Mesenchymal stem cell (in vitro differentiated cells and primary cell): ENCODE results near the gene PXMP2.

ENCODE experiments used
- DNase-seq: peaks from one replicate; pipeline ENCODE4 v3.0.0-alpha.2; 2013
- H2AFZ ChIP-seq: one replicate; pipeline ENCODE4 v1.6.1; 2013; ENCODE audit warnings: low read depth, mild to moderate bottlenecking, control low read depth, inconsistent platforms, low read length, moderate library complexity
- H2AK5ac ChIP-seq: 2 replicates; pipeline ENCODE4 v1.6.1; 2013; ENCODE audit warnings: low read length, moderate library complexity, mild to moderate bottlenecking, inconsistent platforms; ENCODE audit not compliant: severe bottlenecking
- H2BK120ac ChIP-seq: one replicate; pipeline ENCODE4 v1.6.1; 2013; ENCODE audit warnings: low read depth, mild to moderate bottlenecking, inconsistent platforms, low read length, moderate library complexity
- H2BK12ac ChIP-seq, 2 experiments: one replicate each; pipeline ENCODE4 v1.6.1; 2013; ENCODE audit warnings: inconsistent platforms in 2 of 2, low read length in 2 of 2, mild to moderate bottlenecking in 2 of 2, moderate library complexity in 2 of 2, control low read depth in 1 of 2
- H2BK15ac ChIP-seq: one replicate; pipeline ENCODE4 v1.6.1; 2013; ENCODE audit warnings: mild to moderate bottlenecking, low read depth, inconsistent platforms; ENCODE audit not compliant: poor library complexity, severe bottlenecking
- H2BK5ac ChIP-seq: 2 replicates; pipeline ENCODE4 v1.6.1; 2013; ENCODE audit warnings: low read depth, mild to moderate bottlenecking, low read length, control low read depth, inconsistent platforms; ENCODE audit not compliant: poor library complexity, severe bottlenecking
- H3K14ac ChIP-seq, 2 experiments: one replicate each; pipeline ENCODE4 v1.6.1; 2013; ENCODE audit warnings: inconsistent platforms in 2 of 2, low read length in 2 of 2, control low read depth in 1 of 2, mild to moderate bottlenecking in 1 of 2, moderate library complexity in 1 of 2
- H3K18ac ChIP-seq, 2 experiments: one replicate each; pipeline ENCODE4 v1.6.1; 2013; ENCODE audit warnings: inconsistent platforms in 2 of 2, low read length in 2 of 2, control low read depth in 1 of 2, low read depth in 1 of 2, mild to moderate bottlenecking in 1 of 2
- H3K23ac ChIP-seq, 2 experiments: one replicate each; pipeline ENCODE4 v1.6.1; 2013; ENCODE audit warnings: inconsistent platforms in 2 of 2, low read length in 2 of 2, mild to moderate bottlenecking in 2 of 2, moderate library complexity in 2 of 2, control low read depth in 1 of 2
- H3K27ac ChIP-seq: 2 replicates; pipeline ENCODE4 v1.5.1; 2013; ENCODE audit warnings: mild to moderate bottlenecking, moderate library complexity, low read length, control low read depth, inconsistent platforms; ENCODE audit not compliant: poor library complexity, severe bottlenecking
- H3K27me3 ChIP-seq, 2 experiments: 2 replicates each; pipeline versions ENCODE4 v1.6.1 to v1.7.0; 2013; ENCODE audit warnings: low read length in 2 of 2, mild to moderate bottlenecking in 2 of 2, moderate library complexity in 2 of 2, control low read depth in 1 of 2, inconsistent platforms in 1 of 2; ENCODE audit not compliant: control insufficient read depth in 1 of 2, insufficient read depth in 1 of 2
- H3K36me3 ChIP-seq, 2 experiments: 2 replicates each; pipeline versions ENCODE4 v1.6.1 to v1.7.0; 2013; ENCODE audit warnings: low read length in 2 of 2, control low read depth in 1 of 2, inconsistent platforms in 1 of 2, low read depth in 1 of 2, mild to moderate bottlenecking in 1 of 2; ENCODE audit not compliant: insufficient read depth in 2 of 2, control insufficient read depth in 1 of 2
- H3K4ac ChIP-seq, 2 experiments: one replicate each; pipeline ENCODE4 v1.6.1; 2013; ENCODE audit warnings: inconsistent platforms in 2 of 2, low read length in 2 of 2, mild to moderate bottlenecking in 2 of 2, moderate library complexity in 2 of 2, control low read depth in 1 of 2, low read depth in 1 of 2
- H3K4me1 ChIP-seq: 2 replicates; pipeline ENCODE4 v1.6.1; 2013; ENCODE audit warnings: low read depth, low read length, control low read depth; ENCODE audit not compliant: control insufficient read depth, insufficient read depth
- H3K4me2 ChIP-seq: 2 replicates; pipeline ENCODE4 v1.6.1; 2013; ENCODE audit warnings: low read length, mild to moderate bottlenecking, inconsistent platforms; ENCODE audit not compliant: poor library complexity, severe bottlenecking
- H3K4me3 ChIP-seq, 2 experiments: 2 replicates each; pipeline versions ENCODE4 v1.5.1 to v1.7.0; 2013; ENCODE audit warnings: low read length in 2 of 2, mild to moderate bottlenecking in 2 of 2, control low read depth in 1 of 2, low read depth in 1 of 2; ENCODE audit not compliant: insufficient read depth in 1 of 2
- H3K79me1 ChIP-seq: replicated peaks from 2 replicates; pipeline ENCODE4 v1.6.1; 2013; ENCODE audit warnings: mild to moderate bottlenecking, control low read depth, low read length, inconsistent platforms; ENCODE audit not compliant: poor library complexity, severe bottlenecking
- H3K9ac ChIP-seq: 2 replicates; pipeline ENCODE4 v1.7.0; 2013; ENCODE audit warnings: mild to moderate bottlenecking, low read length, moderate library complexity
- H3K9me3 ChIP-seq: 2 replicates; pipeline ENCODE4 v1.7.0; 2013; ENCODE audit warnings: mild to moderate bottlenecking, low read length; ENCODE audit not compliant: control insufficient read depth
- H4K8ac ChIP-seq: one replicate; pipeline ENCODE4 v1.6.1; 2013; ENCODE audit warnings: inconsistent platforms, mild to moderate bottlenecking, low read length, moderate library complexity
- H4K91ac ChIP-seq: one replicate; pipeline ENCODE4 v1.6.1; 2013; ENCODE audit warnings: mild to moderate bottlenecking, low read length, inconsistent platforms
- WGBS: methylation state at CpG from one replicate; pipeline ENCODE4 v1.1.7; 2013; ENCODE audit warnings: mixed read lengths; 5-methylcytosine and 5-hydroxymethylcytosine counted together

The PXMP2 gene

DNA sequence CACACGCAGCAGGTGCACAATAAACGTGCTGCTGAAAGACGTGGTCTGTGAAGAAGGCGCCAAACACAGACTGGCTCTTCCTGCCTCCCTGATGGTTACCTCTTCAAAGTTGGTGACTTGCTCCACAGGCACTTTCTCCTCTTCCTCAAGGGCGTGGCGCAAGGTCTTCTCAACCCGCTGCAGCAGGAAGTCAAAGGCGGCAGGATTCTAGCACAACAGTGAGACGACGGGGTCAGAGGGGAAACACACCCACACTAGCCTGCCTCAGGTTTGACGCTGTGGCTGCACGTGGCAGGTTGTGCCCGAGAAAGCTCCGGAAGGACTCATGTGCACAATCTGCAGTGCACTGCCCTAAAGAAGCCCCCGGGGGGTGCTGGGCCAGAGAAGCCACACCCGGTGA is 15.3 kb upstream of the PXMP2 start:
- Histone ChIP-seq H3K4me1 (peaks cover 4% of the 10 kb centered on the region), H2AFZ (no peak overlapping the region), H3K18ac (no peak overlapping the region), H3K79me1 (peaks cover 10% of the 10 kb centered on the region), H4K91ac (no peak overlapping the region), H4K8ac (no peak overlapping the region), H2AK5ac (no peak overlapping the region), H3K27ac (no peak overlapping the region), H3K4ac (no peak overlapping the region), H3K36me3 (peaks cover 62 to 67% of the 10 kb centered on the region in 2 experiments), H2BK15ac (no peak overlapping the region), H3K27me3 (no peaks in the 10 kb centered on the region), H2BK120ac (no peak overlapping the region), H3K4me2 (no peak overlapping the region), H3K4me3 (no peak overlapping the region), H3K14ac (no peak overlapping the region), H2BK5ac (no peak overlapping the region), H2BK12ac (no peak overlapping the region), H3K9me3 (no peaks in the 10 kb centered on the region), H3K23ac (no peak overlapping the region), H3K9ac (no peak overlapping the region)
- 97% methylated on average over 16 of the region's 16 CpGs for WGBS
- DNase-seq: no peak

DNA sequence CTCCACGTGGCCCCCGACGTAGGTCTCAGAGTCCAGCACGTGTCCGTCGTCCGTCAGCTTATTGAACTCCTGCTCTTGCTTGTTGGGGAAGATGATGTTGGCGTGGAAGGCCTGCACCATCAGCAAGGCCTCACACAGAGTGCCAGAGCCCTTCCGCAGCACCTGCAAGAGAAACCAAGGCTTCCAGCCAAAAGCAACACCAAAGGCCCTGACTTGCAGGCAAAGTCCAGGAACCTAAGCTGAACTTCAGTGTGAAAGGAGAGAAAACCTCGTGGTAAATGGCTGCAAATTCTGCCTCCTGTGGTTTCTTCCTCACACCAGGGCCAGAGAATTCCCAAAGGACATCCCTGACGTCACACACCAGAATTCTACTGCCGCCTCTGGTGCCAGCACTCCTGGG is 14.7 kb upstream of the PXMP2 start:
- Histone ChIP-seq H3K36me3 (peaks cover 61 to 67% of the 10 kb centered on the region in 2 experiments), H4K91ac (no peak overlapping the region), H3K27ac (no peak overlapping the region), H3K27me3 (no peaks in the 10 kb centered on the region), H3K9me3 (no peaks in the 10 kb centered on the region), H2BK15ac (no peak overlapping the region), H4K8ac (no peak overlapping the region), H3K23ac (no peak overlapping the region), H3K9ac (no peak overlapping the region), H3K18ac (no peak overlapping the region), H2BK120ac (no peak overlapping the region), H3K4me3 (no peak overlapping the region), H2AFZ (no peak overlapping the region), H2AK5ac (no peak overlapping the region), H3K14ac (no peak overlapping the region), H3K4me1 (peaks cover 4% of the 10 kb centered on the region), H3K4me2 (no peak overlapping the region), H3K79me1 (peaks cover 12% of the 10 kb centered on the region), H3K4ac (no peak overlapping the region), H2BK5ac (no peak overlapping the region), H2BK12ac (no peak overlapping the region)
- DNase-seq: no peak
- over 99% methylated on average over 12 of the region's 12 CpGs for WGBS

GRCh38 chr12:132673288-132674179 is 13.9 kb upstream of the PXMP2 start:
- Histone ChIP-seq H2AFZ (no peak overlapping the region), H2BK5ac (no peak overlapping the region), H3K4me3 (peak overlapping the region in 1 of 2 experiments; percentile 30), H2BK120ac (no peak overlapping the region), H3K14ac (peak overlapping the region in 1 of 2 experiments; percentile 8), H2BK15ac (no peak overlapping the region), H3K18ac (no peak overlapping the region), H4K8ac (no peak overlapping the region), H3K9me3 (no peaks in the 10 kb centered on the region), H3K27me3 (no peaks in the 10 kb centered on the region), H3K9ac (no peak overlapping the region), H3K4me2 (no peak overlapping the region), H4K91ac (peak overlapping the region; percentile 25), H3K4ac (no peak overlapping the region), H3K27ac (no peak overlapping the region), H2BK12ac (no peak overlapping the region), H3K79me1 (peaks cover 13% of the 10 kb centered on the region), H3K23ac (no peak overlapping the region), H3K36me3 (peaks cover 55 to 62% of the 10 kb centered on the region in 2 experiments), H2AK5ac (no peak overlapping the region), H3K4me1 (peaks cover 4% of the 10 kb centered on the region)
- DNase-seq: no peak
- 98% methylated on average over 26 of the region's 27 CpGs for WGBS

- H3K9ac ChIP-seq: no peak overlapping the region
- H2BK12ac ChIP-seq: no peak overlapping the region
- H3K27ac ChIP-seq: no peak overlapping the region
- peaks cover 51 to 64% of the 10 kb centered on the region in 2 experiments for H3K36me3 ChIP-seq
- H2AFZ ChIP-seq: no peak overlapping the region
- no peak overlapping the region for H3K23ac ChIP-seq
- no peak overlapping the region for H3K18ac ChIP-seq
- H4K8ac ChIP-seq: no peak overlapping the region
- H3K79me1 ChIP-seq: peaks cover 16% of the 10 kb centered on the region
- H4K91ac ChIP-seq: no peak overlapping the region
- no peak for DNase-seq
- H3K9me3 ChIP-seq: no peaks in the 10 kb centered on the region
- no peak overlapping the region for H2AK5ac ChIP-seq
- no peak overlapping the region for H2BK120ac ChIP-seq
- no peak overlapping the region for H3K14ac ChIP-seq
- 97% methylated on average over 5 of the region's 5 CpGs for WGBS
- no peaks in the 10 kb centered on the region for H3K27me3 ChIP-seq
- H3K4ac ChIP-seq: no peak overlapping the region
- no peak overlapping the region for H2BK5ac ChIP-seq
- no peak overlapping the region for H2BK15ac ChIP-seq
- no peak overlapping the region for H3K4me2 ChIP-seq
- H3K4me3 ChIP-seq: no peak overlapping the region
- peaks cover 4% of the 10 kb centered on the region for H3K4me1 ChIP-seq
Observed at GRCh38 chr12:132674561-132674960, 12.8 kb upstream of the PXMP2 start.
